MM.1S (cell line): ENCODE results near the gene ITGA6.

Experiments
- DNase-seq: peaks from one replicate; pipeline ENCODE4 v3.0.0-alpha.2; 2015
- H2AFZ ChIP-seq: fragments of 300-600 bp; sonication (generic); 2 replicates; pipeline ENCODE4 v1.6.0; 2016; ENCODE audit warnings: antibody characterized with exemption, low read length
- H3F3A ChIP-seq: fragments of 300-600 bp; sonication (generic); 2 replicates; pipeline ENCODE4 v1.6.1; 2016; ENCODE audit warnings: mild to moderate bottlenecking, antibody characterized with exemption, low read length, moderate library complexity, mixed read lengths; ENCODE audit not compliant: insufficient read depth
- H3K27ac ChIP-seq: fragments of 300-600 bp; sonication (generic); 2 replicates; pipeline ENCODE4 v1.5.1; 2016; ENCODE audit warnings: mild to moderate bottlenecking, low read length
- H3K27me3 ChIP-seq: fragments of 300-600 bp; sonication (generic); replicated peaks from 2 replicates; pipeline ENCODE4 v1.6.0; 2016; ENCODE audit warnings: low read length; ENCODE audit not compliant: insufficient read depth
- H3K36me3 ChIP-seq: fragments of 300-600 bp; sonication (generic); replicated peaks from 2 replicates; pipeline ENCODE4 v1.6.1; 2016; ENCODE audit warnings: mild to moderate bottlenecking, low read length, mixed read lengths; ENCODE audit not compliant: insufficient read depth
- H3K4me1 ChIP-seq: fragments of 300-600 bp; sonication (generic); 2 replicates; pipeline ENCODE4 v1.6.1; 2016; ENCODE audit warnings: low read length, mixed read lengths
- H3K4me2 ChIP-seq: fragments of 300-600 bp; sonication (generic); 2 replicates; pipeline ENCODE4 v1.6.0; 2016; ENCODE audit warnings: low read depth, low read length
- H3K4me3 ChIP-seq: fragments of 300-600 bp; sonication (generic); 2 replicates; pipeline ENCODE4 v1.5.1; 2016; ENCODE audit warnings: low read length, mixed read lengths
- H3K79me2 ChIP-seq: fragments of 300-600 bp; sonication (generic); 2 replicates; pipeline ENCODE4 v1.6.1; 2016; ENCODE audit warnings: mixed run types, low read length, mixed read lengths
- H3K9ac ChIP-seq: fragments of 300-600 bp; sonication (generic); 2 replicates; pipeline ENCODE4 v1.6.1; 2016; ENCODE audit warnings: low read length, mixed read lengths
- H3K9me2 ChIP-seq: fragments of 300-600 bp; sonication (generic); replicated peaks from 2 replicates; pipeline ENCODE4 v1.6.1; 2016; ENCODE audit warnings: mild to moderate bottlenecking, low read length, mixed read lengths; ENCODE audit not compliant: insufficient read depth
- H3K9me3 ChIP-seq: fragments of 300-600 bp; sonication (generic); replicated peaks from 2 replicates; pipeline ENCODE4 v1.6.1; 2016; ENCODE audit warnings: mild to moderate bottlenecking, low read length, mixed read lengths; ENCODE audit not compliant: insufficient read depth
- H4K20me1 ChIP-seq: fragments of 300-600 bp; sonication (generic); 2 replicates; pipeline ENCODE4 v1.6.1; 2016; ENCODE audit warnings: mild to moderate bottlenecking, low read length, moderate library complexity, mixed read lengths; ENCODE audit not compliant: insufficient read depth
- EZH2 ChIP-seq: fragments of 300-600 bp; sonication (generic); optimal IDR thresholded peaks from 2 replicates; pipeline ENCODE3; 2017; ENCODE audit warnings: low read depth, mild to moderate bottlenecking, antibody characterized with exemption, low read length, mixed read lengths
- EZH2phosphoT487 ChIP-seq: fragments of 300-600 bp; sonication (generic); IDR thresholded peaks from 2 replicates; pipeline ENCODE4 v1.6.1; 2018; ENCODE audit warnings: antibody characterized with exemption, low read length
- TF ChIP-seq, protein P1 (sequence below): fragments of 300-600 bp; sonication (generic); IDR thresholded peaks from 2 replicates; pipeline ENCODE4 v1.5.1; 2016; ENCODE audit warnings: antibody characterized with exemption, low read length, mixed read lengths

ITGA6 gene

DNA sequence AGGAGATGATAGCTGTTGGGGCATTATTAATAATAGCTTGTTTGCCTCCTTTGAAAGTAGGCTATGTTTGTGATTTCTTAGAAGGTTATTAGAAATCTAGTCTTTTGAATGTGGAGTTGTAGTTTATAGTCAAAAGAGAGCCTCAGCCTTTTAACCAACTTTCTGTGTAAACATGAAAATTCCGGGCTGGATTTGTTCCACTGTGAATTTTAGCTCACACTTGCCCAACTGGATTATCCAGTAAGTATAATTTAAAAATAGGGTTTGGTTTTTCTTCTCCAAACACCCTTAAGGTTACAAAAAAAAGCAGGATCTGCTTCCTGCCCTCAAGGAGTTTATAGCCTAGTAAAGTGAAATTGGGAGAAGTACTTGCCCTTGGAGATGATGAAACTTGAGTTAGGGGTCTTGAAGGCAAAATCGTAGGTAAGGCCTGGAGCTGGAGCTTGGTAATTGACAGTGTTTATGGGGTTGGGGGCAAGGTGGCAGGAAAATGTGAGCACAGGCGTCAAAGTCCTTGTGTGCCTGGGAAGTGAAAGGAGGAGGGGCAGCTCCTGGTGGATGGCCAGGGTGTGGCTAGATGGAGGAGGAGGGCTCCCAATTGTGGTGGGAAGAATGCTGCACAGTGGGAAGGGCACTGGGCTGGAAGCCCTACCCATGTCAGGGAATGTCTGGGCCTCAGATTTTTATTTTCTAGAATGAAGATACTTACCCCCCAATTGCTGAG lies 21.3 kb downstream of the ITGA6 start:
- Histone ChIP-seq H3K36me3 (no peaks in the 10 kb centered on the region), H3K4me3 (no peak overlapping the region), H3K27ac (no peak overlapping the region), H4K20me1 (no peaks in the 10 kb centered on the region), H3K9me2 (no peaks in the 10 kb centered on the region), H3K4me2 (no peak overlapping the region), H3K79me2 (no peaks in the 10 kb centered on the region), H3K9ac (no peak overlapping the region), H2AFZ (no peak overlapping the region), H3K9me3 (no peaks in the 10 kb centered on the region), H3F3A (peaks cover 4% of the 10 kb centered on the region; the same call in 1 of the 2 replicates), H3K4me1 (peaks cover 5% of the 10 kb centered on the region), H3K27me3 (no peaks in the 10 kb centered on the region)
- no peak for DNase-seq
- TF ChIP-seq, protein P1, sequence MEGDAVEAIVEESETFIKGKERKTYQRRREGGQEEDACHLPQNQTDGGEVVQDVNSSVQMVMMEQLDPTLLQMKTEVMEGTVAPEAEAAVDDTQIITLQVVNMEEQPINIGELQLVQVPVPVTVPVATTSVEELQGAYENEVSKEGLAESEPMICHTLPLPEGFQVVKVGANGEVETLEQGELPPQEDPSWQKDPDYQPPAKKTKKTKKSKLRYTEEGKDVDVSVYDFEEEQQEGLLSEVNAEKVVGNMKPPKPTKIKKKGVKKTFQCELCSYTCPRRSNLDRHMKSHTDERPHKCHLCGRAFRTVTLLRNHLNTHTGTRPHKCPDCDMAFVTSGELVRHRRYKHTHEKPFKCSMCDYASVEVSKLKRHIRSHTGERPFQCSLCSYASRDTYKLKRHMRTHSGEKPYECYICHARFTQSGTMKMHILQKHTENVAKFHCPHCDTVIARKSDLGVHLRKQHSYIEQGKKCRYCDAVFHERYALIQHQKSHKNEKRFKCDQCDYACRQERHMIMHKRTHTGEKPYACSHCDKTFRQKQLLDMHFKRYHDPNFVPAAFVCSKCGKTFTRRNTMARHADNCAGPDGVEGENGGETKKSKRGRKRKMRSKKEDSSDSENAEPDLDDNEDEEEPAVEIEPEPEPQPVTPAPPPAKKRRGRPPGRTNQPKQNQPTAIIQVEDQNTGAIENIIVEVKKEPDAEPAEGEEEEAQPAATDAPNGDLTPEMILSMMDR = no peak
- no peak for TF ChIP-seq EZH2phosphoT487
- TF ChIP-seq EZH2 = no peak

DNA sequence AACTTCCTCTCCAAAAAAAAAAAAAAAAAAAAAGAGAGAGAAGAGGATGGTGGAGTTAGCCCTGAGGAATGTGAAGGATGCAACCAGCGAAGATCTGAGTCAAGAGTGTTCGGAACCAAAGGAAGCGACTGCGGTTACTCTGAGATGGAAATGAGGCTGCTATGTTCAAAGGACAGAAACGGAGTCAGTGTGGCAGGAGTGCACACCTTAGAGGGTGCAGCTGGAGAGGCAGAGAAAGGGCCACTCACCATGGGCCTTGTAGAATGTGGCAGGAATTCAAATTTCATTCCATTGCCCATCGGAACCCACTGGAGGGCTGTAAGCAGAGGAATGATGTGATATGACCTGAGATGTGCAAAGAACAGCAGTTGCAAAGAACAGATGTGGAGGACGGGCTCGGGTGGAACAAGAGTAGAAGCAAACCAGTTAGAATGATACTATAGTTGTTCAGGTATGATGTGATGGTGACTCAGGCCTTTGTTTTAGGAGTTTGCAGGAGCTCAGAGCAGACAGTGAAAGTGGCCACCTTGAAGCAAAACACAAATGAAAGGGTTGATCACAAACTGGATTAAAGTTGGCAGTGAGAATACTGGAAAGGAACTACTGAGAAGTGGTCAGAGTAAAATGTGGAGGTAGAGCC lies 22.6 kb downstream of the ITGA6 start:
- H3F3A ChIP-seq = peaks cover 4% of the 10 kb centered on the region; the same call in 1 of the 2 replicates
- no peaks in the 10 kb centered on the region for H3K79me2 ChIP-seq
- H3K4me3 ChIP-seq = no peak overlapping the region
- no peaks in the 10 kb centered on the region for H3K36me3 ChIP-seq
- no peaks in the 10 kb centered on the region for H3K27me3 ChIP-seq
- no peak overlapping the region for H3K4me2 ChIP-seq
- H3K9me3 ChIP-seq = no peaks in the 10 kb centered on the region
- DNase-seq = no peak
- H4K20me1 ChIP-seq = no peaks in the 10 kb centered on the region
- H3K9ac ChIP-seq = no peak overlapping the region
- no peaks in the 10 kb centered on the region for H3K9me2 ChIP-seq
- no peak overlapping the region for H3K27ac ChIP-seq
- peaks cover 7% of the 10 kb centered on the region for H3K4me1 ChIP-seq
- no peak overlapping the region for H2AFZ ChIP-seq
- TF ChIP-seq EZH2 = no peak
- TF ChIP-seq EZH2phosphoT487 = no peak
- TF ChIP-seq, protein P1 = no peak

DNA sequence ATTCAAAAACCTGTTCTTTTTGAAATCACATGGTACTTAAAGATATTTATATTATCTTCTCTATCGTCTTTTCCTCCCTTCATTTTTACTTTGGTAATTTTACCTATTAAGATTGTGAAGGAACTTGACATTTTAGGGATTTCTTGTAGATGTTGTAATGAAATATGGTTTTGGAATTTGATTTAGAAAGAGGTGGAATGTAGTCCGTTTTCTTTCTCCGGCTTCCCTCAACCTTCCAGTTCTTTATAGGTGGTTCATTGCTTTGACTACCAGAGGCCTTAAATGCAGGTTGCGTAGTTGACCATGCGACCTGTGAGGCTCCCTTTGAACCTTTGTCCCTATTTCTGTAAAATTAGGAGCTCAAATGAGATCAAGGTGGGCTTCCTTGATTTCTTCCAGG lies 24.5 kb downstream of the ITGA6 start:
- no peak overlapping the region for H3K4me2 ChIP-seq
- no peak for TF ChIP-seq EZH2phosphoT487
- no peak for TF ChIP-seq EZH2
- TF ChIP-seq, protein P1 = no peak
- H3K27ac ChIP-seq = no peak overlapping the region
- no peaks in the 10 kb centered on the region for H3K79me2 ChIP-seq
- H2AFZ ChIP-seq = no peak overlapping the region
- no peaks in the 10 kb centered on the region for H4K20me1 ChIP-seq
- no peaks in the 10 kb centered on the region for H3F3A ChIP-seq
- no peaks in the 10 kb centered on the region for H3K36me3 ChIP-seq
- H3K4me3 ChIP-seq = no peak overlapping the region
- H3K27me3 ChIP-seq = no peaks in the 10 kb centered on the region
- DNase-seq = no peak
- H3K9me2 ChIP-seq = no peaks in the 10 kb centered on the region
- no peaks in the 10 kb centered on the region for H3K9me3 ChIP-seq
- H3K9ac ChIP-seq = no peak overlapping the region
- peaks cover 20% of the 10 kb centered on the region for H3K4me1 ChIP-seq
